IPS DF 6.9 (cell line): Measurements from ENCODE around the gene PDIA5.

Experiments
- DNase-seq: peaks from one replicate; pipeline ENCODE4 v3.0.0-alpha.2; 2013; ENCODE audit warnings: low read depth, low spot score
- H3K27ac ChIP-seq: one replicate; pipeline ENCODE4 v1.5.1; 2013; ENCODE audit warnings: low read length, control low read depth
- H3K27me3 ChIP-seq: 2 replicates; pipeline ENCODE4 v1.6.1; 2013; ENCODE audit warnings: mild to moderate bottlenecking, low read length; ENCODE audit not compliant: control insufficient read depth, insufficient read depth
- H3K36me3 ChIP-seq: 2 replicates; pipeline ENCODE4 v1.6.1; 2013; ENCODE audit warnings: low read length; ENCODE audit not compliant: control insufficient read depth, insufficient read depth
- H3K4me1 ChIP-seq: 2 replicates; pipeline ENCODE4 v1.6.1; 2013; ENCODE audit warnings: low read length; ENCODE audit not compliant: control insufficient read depth, insufficient read depth
- H3K4me3 ChIP-seq: 2 replicates; pipeline ENCODE4 v1.5.1; 2013; ENCODE audit warnings: mild to moderate bottlenecking, low read length
- H3K9me3 ChIP-seq: 2 replicates; pipeline ENCODE4 v1.6.1; 2013; ENCODE audit warnings: low read length, inconsistent platforms; ENCODE audit not compliant: control insufficient read depth, insufficient read depth
- WGBS: extraction: QIAGEN DNeasy Blood & Tissue Kit; methylation state at CpG from one replicate; pipeline ENCODE4 v1.1.7; 2013; ENCODE audit warnings: mixed read lengths, missing lambda C conversion rate; ENCODE audit not compliant: insufficient read length, insufficient coverage; 5-methylcytosine and 5-hydroxymethylcytosine counted together

Gene PDIA5

DNA sequence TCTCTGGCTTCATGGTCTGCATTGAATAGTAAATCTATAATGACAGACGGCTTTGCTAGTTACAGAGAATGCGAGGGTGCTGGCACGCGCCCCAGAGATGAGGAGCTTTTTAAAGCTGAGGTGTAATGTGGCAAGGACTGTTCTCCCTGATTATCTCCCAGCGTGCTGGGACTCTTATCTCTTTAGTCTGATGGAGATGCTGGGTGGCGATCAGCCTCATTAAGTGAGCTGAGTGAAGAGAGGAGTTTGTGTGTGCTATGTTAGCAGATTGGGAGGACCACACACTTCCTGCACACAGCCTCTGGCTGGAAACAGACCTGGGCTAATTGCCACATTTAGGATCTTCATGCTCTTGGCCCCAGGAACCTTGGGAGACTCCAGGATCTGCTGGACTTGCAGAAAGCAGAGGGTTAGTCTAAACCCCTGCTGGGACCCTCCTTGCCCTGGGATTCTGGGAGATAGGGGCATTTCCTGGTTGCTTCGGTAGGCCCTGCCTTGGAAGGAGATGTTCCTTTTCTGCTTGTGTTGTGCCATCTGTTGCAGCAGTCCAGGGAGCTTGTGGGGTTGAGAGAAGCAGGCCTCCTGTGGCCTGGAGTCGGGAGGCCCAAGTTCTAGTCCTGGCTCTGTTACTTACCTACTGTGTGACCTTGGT, 15.0 kb downstream of the PDIA5 start:
- H3K36me3 ChIP-seq, result no peaks in the 10 kb centered on the region
- peaks cover 12% of the 10 kb centered on the region for H3K4me1 ChIP-seq
- H3K27ac ChIP-seq, result no peak overlapping the region
- no peak overlapping the region for H3K4me3 ChIP-seq
- H3K9me3 ChIP-seq, result no peaks in the 10 kb centered on the region
- no CpG with 5 or more reads among the region's 8 CpGs for WGBS
- DNase-seq, result no peak
- H3K27me3 ChIP-seq, result no peaks in the 10 kb centered on the region

DNA sequence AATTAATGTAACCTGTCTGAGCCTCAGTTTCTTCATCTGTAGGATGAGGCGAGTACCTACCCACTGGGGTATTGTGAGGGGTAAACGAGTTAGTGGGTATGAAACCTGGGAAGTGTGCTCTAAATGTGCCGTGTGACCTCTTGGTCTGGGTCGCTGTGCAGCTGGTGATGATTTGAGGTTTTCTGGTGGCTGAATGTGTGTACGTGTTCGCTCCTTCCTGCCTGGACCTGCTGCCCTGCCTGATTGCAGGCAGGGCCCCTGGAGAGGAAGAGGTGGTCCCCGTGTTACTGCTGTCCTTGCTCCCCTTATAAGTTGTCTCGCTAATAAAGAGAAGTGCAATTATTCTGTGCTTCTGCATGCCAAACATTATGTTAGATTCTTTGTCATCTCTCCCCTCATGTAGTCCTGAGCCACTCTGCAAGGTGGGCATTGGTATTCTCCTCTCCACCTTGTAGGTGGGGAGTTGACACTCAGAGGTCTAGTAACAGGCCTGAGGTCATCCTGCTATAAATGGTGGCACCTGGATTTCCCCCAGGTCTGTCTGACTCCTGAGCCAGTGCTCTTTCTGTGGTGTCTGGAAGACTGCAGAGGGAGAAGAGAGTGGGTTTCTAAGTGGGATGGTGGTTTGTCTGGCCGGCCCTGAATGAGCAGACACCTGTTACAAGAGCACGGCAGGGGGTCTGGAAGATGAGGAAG, 15.7 kb downstream of the PDIA5 start:
- no peak for DNase-seq
- no CpG with 5 or more reads among the region's 10 CpGs for WGBS
- no peak overlapping the region for H3K4me3 ChIP-seq
- H3K4me1 ChIP-seq, result peaks cover 12% of the 10 kb centered on the region
- no peaks in the 10 kb centered on the region for H3K36me3 ChIP-seq
- no peak overlapping the region for H3K27ac ChIP-seq
- H3K9me3 ChIP-seq, result no peaks in the 10 kb centered on the region
- H3K27me3 ChIP-seq, result no peaks in the 10 kb centered on the region

DNA sequence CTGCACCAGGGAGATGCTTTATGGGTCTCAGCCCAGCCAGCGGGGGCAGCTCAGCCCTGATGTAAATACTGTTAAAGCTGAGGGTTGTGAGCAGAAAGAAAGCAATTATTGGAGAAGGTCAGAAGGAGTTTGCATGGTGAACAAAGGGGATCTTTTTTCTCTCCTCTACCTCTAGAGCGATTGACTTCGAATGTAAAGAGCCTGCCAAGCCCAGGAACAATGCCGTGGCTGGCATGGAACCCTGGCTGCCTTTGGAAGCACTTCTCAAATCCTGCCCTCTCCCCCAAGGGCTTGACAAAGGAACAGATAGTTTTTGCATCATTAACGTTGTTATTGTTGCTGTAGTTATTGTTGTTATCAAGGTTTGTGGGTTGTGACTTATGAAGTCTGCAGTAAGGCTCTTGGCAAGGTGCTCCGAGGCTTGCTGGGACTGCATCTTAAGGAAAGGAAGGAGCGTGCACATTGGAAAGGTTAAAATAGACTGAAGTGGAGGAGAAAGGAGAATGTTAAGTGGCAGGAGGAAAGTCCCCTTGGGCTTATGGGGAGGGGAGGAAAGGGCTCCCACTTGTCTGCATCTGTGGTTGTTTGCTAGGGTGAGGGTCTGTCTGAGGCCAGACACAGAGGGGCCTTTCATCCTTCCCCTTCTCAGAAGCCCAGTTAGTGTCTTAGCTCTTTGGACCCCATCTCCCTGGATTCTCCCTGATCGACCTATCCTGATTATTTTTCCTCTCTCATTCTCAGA, 16.7 kb downstream of the PDIA5 start:
- Histone ChIP-seq H3K36me3 (no peaks in the 10 kb centered on the region), H3K27me3 (no peaks in the 10 kb centered on the region), H3K4me3 (no peak overlapping the region), H3K4me1 (peaks cover 12% of the 10 kb centered on the region), H3K9me3 (no peaks in the 10 kb centered on the region), H3K27ac (no peak overlapping the region)
- DNase-seq, result no peak
- WGBS, result no CpG with 5 or more reads among the region's 8 CpGs

DNA sequence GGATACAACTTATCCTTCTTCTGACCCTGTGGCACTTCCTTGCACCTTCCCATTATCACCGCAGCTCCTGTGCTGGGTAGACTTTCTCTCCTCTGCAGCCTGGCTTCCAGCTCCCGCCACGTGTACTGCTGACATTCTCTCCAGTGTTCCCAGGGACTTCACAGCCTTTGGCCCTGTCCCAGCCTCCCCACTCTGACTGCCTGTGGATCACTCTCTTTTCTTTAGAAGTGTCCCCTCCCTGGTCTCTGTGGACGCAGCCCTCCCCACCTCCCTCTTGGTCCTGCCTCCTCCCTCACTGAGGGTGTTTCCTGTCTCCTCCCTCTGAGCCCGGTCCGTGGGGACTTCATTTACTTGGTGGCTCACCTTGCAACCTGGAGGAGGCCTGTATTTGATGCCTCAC, 17.4 kb downstream of the PDIA5 start:
- no peak overlapping the region for H3K4me3 ChIP-seq
- peaks cover 12% of the 10 kb centered on the region for H3K4me1 ChIP-seq
- no peaks in the 10 kb centered on the region for H3K27me3 ChIP-seq
- no peaks in the 10 kb centered on the region for H3K9me3 ChIP-seq
- no CpG with 5 or more reads among the region's 6 CpGs for WGBS
- DNase-seq, result no peak
- no peaks in the 10 kb centered on the region for H3K36me3 ChIP-seq
- H3K27ac ChIP-seq, result no peak overlapping the region

DNA sequence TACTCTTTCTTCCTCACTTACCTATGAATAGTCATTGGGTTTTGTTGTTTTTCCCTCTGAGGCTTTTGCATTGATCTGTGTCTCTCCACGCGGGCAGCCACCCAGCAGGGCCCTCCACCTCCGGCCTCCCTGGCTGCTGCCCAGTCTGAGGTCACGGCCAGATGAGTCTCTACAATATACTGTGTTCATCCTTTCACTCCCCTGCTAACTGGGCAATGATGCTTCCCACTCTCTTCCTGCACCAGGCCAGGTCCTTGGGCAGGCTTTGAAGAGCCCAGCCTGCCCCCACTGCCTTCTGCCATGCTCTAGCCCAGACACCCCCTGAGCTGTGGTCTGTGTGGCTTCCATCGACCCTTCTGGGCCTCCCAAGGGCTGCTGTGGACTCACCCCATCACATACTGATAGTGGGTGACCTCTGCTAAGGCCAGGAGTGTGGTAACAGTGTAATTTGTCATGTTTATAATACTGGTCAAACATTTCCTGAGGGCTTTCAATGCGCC, 18.0 kb downstream of the PDIA5 start:
- H3K36me3 ChIP-seq, result no peaks in the 10 kb centered on the region
- no peaks in the 10 kb centered on the region for H3K9me3 ChIP-seq
- H3K27me3 ChIP-seq, result no peaks in the 10 kb centered on the region
- peaks cover 12% of the 10 kb centered on the region for H3K4me1 ChIP-seq
- no peak overlapping the region for H3K27ac ChIP-seq
- no peak for DNase-seq
- H3K4me3 ChIP-seq, result no peak overlapping the region
- no CpG with 5 or more reads among the region's 6 CpGs for WGBS

DNA sequence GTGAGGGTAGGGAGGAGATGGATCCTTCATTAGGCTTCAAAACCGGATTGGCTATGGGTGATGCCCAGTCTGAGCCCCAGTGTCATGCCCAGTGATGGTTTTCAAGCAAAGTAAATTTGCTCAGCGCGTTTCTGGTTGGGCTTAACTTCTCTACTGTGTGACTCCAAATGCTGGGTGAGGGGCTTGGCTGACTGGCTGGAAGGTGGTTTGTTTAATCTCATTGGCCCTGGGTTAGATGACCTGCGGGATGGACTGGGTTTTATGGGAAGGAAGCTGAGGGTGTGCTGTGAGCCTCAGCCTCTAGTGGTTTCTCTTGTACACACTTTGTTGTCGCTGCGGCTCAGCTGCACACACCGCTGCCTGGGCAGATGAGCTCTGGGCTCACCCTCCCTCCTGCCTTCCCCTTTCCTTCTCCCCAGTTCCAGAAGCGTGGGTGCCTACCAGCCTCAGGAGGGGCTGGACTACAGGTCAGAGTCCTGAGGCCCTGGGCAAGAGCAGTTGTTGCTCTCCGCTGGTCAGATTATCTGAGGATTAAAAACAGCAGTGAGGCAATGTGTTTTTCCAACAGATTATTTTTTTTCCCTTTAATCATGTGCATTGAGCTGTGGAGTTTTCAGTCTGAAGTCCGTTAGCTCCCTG, 18.6 kb downstream of the PDIA5 start:
- H3K4me3 ChIP-seq, result no peak overlapping the region
- peaks cover 14% of the 10 kb centered on the region for H3K4me1 ChIP-seq
- no peak for DNase-seq
- H3K9me3 ChIP-seq, result no peaks in the 10 kb centered on the region
- no peaks in the 10 kb centered on the region for H3K36me3 ChIP-seq
- no CpG with 5 or more reads among the region's 10 CpGs for WGBS
- no peaks in the 10 kb centered on the region for H3K27me3 ChIP-seq
- H3K27ac ChIP-seq, result no peak overlapping the region

DNA sequence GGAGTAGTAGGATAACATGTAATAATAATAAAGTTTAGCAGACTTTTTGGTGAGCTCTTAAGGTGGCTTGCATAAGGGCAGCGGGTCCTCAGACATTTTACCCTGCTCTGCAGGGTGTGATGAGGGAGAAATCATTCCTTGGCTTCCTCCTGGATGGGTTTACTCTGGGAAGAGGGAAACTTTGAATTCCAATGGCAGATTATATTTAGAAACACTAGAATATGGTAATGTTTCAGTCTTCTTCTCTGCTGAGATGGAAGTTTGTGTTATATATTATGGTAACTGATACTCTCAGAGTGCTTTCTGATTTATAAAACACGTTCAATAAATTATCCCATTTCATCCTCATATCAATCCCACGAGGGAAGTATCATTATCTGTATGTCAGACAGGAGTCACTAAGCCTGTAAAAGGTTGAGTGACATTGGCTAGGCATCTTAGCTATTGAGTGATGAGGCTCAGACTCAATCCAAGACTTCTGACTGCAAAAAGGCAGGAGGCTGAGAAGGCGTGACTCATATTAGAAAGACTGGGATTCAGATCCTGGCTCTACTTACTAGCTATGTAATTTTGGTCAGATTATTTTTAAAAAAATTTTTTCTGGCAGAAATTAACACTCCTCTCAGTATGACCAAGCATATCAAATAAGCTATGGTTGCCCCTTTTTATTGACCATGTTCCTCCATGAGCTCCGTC, 19.3 kb downstream of the PDIA5 start:
- no peaks in the 10 kb centered on the region for H3K27me3 ChIP-seq
- no peaks in the 10 kb centered on the region for H3K9me3 ChIP-seq
- no peak overlapping the region for H3K4me3 ChIP-seq
- H3K4me1 ChIP-seq, result peaks cover 14% of the 10 kb centered on the region
- no peaks in the 10 kb centered on the region for H3K36me3 ChIP-seq
- H3K27ac ChIP-seq, result no peak overlapping the region
- no peak for DNase-seq
- no CpG with 5 or more reads among the region's 5 CpGs for WGBS

DNA sequence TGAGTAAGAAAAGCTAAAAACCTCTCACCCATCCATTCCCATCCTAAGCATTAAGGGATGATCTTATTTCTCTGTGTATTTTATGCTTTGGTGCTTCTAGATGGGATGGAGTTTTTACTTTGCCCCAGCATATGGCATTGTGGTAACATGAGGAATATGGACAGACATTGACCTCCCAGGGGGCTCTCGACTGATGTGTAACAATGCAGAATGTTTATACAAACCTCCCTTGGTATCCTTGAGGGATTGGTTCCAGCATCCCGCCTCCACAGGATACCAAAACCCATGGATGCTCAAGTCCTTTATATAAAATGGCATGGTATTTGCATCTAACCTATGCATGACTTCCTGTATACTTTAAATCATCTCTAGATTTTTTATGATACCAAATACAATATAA, 21.6 kb downstream of the PDIA5 start:
- no peaks in the 10 kb centered on the region for H3K36me3 ChIP-seq
- no peak overlapping the region for H3K27ac ChIP-seq
- H3K27me3 ChIP-seq, result no peaks in the 10 kb centered on the region
- peaks cover 11% of the 10 kb centered on the region for H3K4me1 ChIP-seq
- no CpG with 5 or more reads among the region's 2 CpGs for WGBS
- no peak overlapping the region for H3K4me3 ChIP-seq
- no peaks in the 10 kb centered on the region for H3K9me3 ChIP-seq
- DNase-seq, result no peak

DNA sequence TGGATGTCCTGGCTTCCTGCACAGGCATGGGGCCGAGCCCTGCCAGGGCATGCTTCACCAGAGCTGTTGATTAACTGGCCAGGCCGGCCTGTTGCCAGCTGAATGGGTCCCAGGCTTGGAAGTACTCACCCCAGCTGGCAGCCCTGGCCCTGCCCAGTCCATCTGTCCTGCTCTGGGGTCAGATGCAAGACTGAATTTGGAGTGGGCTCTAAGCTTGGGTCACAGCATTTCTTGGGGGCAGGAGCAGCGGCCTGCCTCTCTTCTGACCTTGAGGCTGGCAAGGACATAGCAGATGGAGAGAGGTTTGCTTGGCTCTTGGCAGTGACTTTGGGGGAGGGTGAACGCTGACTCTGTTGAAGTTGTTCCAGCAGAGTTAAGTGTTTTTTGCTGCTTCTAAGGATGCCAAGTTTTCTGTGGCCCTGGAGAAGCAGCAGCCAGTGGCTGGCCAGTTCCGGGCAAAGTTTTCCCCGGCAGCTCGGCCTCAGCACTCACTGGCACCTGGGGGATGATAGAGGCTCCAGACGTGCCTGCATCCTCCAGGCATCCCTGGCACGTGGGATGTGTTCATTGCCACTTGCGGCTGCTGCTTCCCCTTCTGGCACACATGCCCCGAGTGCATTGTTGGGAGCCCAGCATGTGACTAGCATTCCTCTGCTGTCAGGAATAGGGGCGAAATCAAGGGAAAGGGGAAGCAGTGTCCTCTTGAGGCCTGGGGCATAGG, 22.9 kb downstream of the PDIA5 start:
- DNase-seq, result no peak
- no peak overlapping the region for H3K4me3 ChIP-seq
- no peak overlapping the region for H3K27ac ChIP-seq
- no peaks in the 10 kb centered on the region for H3K36me3 ChIP-seq
- H3K9me3 ChIP-seq, result no peaks in the 10 kb centered on the region
- no CpG with 5 or more reads among the region's 12 CpGs for WGBS
- H3K4me1 ChIP-seq, result peaks cover 7% of the 10 kb centered on the region
- H3K27me3 ChIP-seq, result no peaks in the 10 kb centered on the region
